HG03139 (cell line): Measurements from ENCODE around the gene AMOT.
A peak's percentile ranks its signal among the peaks of the same experiment; 100 is the strongest.
"Not testable (repeated sequence)": the region's sequence is repeated elsewhere in the genome, so short reads cannot be mapped to it uniquely, and the experiment has no call there.

ENCODE experiments used
- ATAC-seq: cut with Tn5 transposase; IDR thresholded peaks from one replicate; pipeline ENCODE4 v1.9.1; 2021; ENCODE audit not compliant: unreplicated experiment

AMOT gene, protein sequence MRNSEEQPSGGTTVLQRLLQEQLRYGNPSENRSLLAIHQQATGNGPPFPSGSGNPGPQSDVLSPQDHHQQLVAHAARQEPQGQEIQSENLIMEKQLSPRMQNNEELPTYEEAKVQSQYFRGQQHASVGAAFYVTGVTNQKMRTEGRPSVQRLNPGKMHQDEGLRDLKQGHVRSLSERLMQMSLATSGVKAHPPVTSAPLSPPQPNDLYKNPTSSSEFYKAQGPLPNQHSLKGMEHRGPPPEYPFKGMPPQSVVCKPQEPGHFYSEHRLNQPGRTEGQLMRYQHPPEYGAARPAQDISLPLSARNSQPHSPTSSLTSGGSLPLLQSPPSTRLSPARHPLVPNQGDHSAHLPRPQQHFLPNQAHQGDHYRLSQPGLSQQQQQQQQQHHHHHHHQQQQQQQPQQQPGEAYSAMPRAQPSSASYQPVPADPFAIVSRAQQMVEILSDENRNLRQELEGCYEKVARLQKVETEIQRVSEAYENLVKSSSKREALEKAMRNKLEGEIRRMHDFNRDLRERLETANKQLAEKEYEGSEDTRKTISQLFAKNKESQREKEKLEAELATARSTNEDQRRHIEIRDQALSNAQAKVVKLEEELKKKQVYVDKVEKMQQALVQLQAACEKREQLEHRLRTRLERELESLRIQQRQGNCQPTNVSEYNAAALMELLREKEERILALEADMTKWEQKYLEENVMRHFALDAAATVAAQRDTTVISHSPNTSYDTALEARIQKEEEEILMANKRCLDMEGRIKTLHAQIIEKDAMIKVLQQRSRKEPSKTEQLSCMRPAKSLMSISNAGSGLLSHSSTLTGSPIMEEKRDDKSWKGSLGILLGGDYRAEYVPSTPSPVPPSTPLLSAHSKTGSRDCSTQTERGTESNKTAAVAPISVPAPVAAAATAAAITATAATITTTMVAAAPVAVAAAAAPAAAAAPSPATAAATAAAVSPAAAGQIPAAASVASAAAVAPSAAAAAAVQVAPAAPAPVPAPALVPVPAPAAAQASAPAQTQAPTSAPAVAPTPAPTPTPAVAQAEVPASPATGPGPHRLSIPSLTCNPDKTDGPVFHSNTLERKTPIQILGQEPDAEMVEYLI

DNA sequence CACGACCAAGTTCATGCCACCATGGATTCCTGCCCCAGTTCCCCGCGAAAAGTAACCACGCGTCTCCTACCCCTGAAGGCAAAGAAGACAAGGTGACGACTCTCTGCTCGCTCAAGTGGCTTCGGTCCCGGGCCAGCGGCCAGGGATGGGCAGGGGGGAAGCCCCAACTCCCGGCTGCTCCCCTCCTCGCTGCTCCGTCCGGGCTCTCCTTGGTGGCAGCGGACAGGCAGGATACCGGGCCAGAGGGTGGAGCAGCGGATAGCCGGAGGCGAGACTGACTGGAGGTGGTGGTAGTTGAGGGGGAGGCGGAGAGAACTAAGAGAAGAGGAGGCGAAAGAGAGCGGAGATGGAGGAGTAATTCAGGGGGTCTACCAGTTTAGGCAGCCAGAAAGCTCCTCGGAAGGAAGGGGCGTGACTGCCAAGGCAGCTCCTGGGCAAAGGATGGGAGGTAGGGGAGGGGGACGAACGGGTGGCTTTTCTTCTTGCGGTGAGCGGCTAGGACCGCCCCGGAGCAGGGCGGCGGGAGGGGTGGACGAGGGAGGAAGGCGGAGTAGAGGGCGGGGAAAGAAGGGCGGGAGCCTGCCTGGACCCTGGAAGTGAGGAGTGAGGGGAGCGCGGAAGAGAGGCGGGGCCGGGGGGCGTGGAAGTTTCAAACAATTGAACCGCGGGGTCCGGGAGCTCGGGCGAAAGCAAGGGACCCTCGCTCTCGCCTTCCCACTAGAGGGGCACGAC, at the start of gene AMOT:
Gene AMOT, minus strand, starts transcription at position 450 of the 732 bp plus-strand sequence. CDS start 17,705 bp downstream, outside the sequence.
- ATAC-seq: peak; percentile 66

DNA sequence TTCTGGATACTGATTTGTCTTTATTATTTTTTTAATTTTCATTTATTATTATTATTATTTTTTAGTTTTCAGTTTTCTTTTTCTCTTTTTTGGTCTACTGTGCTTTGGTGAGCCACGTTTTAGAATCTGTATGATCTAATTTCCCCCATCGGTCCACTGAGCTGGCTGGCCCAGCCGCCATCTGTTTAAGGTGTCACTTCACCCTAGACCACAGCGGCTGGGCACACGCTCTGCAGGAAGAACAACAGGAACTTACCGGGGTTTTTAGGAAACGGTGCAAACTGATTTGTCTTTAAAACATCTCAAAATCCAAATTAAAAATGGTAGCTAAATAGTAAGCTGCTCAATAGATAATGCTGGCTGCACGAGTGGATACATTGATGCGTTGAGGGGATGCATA, 48.8 kb upstream of the AMOT start:
- peak; percentile 56 for ATAC-seq

- ATAC-seq: no peak
These were observed 48.3 kb upstream of the AMOT start for GRCh38 chrX:112888916-112889315.

GRCh38 chrX:112877771-112878173, 37.1 kb upstream of the AMOT start:
- no peak for ATAC-seq

DNA sequence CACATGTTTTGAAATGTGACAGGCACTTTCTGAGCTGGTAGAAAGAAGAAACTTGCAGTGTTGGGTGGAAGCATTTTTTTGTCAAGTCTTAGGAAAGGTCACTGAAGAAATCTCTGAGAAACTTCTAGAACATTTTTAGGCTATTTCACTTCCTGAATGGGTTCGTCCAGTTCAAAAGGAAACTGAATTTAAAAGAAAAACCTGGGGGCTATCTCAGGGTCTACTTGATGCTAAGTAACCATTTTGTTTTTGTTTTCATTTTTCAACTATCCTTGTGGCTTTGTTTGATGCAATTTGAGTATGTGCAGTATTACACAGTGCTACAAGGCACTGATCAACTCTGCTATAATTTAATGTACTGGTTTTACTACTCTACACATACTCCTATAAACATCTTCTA, 34.0 kb upstream of the AMOT start:
- no peak for ATAC-seq

GRCh38 chrX:112874175-112874574, 33.5 kb upstream of the AMOT start:
- ATAC-seq: no peak

GRCh38 chrX:112868586-112868985, 28.0 kb upstream of the AMOT start:
- no peak for ATAC-seq

DNA sequence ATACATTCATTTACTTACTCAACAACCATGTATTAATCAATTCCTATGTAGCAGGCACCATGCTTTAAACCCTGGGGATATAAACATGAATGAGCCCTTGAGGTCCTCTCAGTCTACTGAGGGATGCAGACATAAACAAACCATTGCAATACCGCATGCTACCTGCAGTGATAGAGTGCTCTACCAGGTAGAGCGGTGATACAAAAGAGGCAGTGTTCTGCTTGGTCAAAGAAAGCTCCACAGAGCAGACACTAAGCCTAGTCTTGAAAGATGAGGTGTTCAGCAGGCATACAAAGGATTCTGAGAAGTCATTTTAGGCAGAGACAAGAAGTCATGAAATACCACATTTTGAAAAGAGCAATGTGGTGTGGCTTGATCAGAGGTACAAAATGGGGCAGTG, 26.9 kb upstream of the AMOT start:
- ATAC-seq: peak; percentile 98

DNA sequence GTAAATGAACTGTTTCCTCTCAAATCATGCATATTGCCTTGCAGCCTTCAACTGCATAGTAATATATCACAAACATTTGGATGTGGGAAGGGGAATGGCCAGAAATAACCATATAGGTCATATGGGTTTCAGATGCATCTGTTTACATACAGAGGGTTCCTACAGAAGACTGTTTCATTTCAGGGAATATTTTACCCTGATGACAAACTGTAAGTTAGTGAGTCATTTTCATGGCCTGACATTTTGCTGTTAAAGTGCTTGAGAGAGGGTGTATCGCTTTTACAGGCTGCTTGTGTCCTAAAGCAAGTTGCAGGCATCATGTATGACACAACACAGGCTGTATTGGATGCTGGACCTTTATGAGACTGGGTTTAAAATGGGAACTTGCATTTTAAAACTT, 25.5 kb upstream of the AMOT start:
- no peak for ATAC-seq

DNA sequence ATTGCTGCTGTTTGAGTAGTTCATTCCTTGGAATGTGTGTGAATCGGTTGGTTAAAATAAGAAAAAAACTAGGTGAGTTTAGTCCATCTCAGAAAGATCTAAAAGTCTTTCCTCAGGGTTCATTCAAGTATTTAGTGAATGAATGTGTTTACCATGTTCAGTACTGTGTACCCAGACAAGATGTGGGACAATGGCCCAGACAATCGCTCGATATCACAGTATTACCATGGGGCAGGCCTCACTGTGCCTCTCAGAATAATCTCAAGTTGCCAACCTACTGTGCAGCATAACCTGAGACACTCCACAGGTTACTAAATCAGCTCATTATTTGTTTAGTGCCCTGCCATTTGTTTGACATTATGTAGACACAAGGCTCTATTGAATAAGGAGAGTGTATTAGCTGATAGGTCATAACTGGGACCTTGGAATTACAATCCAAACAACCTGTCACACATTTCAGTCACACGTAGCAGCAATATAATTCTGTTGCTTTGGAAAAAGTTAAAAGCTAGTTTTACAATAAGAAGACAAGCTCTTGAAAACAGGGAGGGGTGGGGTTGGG, 24.9 kb upstream of the AMOT start:
- no peak for ATAC-seq

DNA sequence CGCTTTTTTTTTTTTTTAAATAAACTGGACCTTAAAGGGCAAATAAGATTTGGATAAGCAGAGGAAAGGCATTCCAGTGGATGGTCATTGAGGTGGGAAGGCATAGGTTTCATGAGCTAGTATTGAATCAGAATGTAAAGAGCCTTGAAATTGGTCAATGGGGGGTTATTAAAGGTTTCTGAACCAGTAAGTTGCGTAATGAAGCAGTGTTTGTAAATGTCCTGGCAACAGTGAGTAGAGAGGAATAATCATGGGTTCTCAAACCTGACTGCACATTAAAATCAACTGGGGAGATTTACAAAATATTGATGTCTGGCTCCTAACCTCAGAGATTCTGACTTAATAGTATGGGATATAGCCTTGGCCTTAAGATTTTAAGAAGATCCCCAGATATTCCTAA, 23.2 kb upstream of the AMOT start:
- no peak for ATAC-seq

DNA sequence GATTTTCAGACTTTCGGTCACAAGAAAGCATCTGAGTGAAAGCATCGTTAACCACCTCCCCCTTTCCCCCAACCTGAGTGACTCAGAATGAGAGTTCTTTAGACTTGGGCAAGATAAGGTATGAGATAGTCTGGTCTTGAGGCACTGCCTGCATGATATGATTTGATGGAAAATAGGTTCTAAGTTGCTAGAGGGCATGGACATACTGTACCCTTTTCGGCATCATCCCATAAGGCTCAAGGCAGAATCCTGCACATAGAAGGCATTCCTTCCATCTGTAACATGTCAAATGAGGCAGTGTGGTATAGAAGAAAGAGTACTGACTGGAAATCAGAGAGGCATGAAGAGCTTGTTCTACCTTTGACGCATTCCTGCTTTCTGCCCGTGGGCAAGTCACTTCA, 16.8 kb upstream of the AMOT start:
- ATAC-seq: no peak

DNA sequence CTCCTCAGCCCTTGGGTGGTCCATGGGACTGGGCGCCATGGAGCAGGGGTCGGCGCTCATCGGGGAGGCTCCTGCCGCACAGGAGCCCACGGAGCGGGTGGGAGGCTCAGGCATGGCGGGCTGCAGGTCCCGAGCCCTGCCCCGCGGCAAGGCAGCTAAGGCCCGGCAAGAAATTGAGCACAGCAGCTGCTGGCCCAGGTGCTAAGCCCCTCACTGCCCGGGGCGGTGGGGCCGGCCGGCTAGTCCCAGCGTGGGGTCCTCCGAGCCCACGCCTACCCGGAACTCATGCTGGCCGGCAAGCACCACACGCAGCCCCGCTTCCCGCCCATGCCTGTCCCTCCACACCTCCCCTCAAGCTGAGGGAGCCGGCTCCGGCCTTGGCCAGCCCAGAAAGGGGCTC, 14.3 kb upstream of the AMOT start:
- not testable (repeated sequence) for ATAC-seq

GRCh38 chrX:112852851-112853250, 12.2 kb upstream of the AMOT start:
- ATAC-seq: no peak

GRCh38 chrX:112851806-112852205, 11.2 kb upstream of the AMOT start:
- ATAC-seq: peak; percentile 44

- ATAC-seq: peak; percentile 81
These were observed 10.6 kb upstream of the AMOT start for GRCh38 chrX:112851161-112851779.

- ATAC-seq: no peak
These were observed 8.4 kb upstream of the AMOT start for GRCh38 chrX:112849016-112849415.

DNA sequence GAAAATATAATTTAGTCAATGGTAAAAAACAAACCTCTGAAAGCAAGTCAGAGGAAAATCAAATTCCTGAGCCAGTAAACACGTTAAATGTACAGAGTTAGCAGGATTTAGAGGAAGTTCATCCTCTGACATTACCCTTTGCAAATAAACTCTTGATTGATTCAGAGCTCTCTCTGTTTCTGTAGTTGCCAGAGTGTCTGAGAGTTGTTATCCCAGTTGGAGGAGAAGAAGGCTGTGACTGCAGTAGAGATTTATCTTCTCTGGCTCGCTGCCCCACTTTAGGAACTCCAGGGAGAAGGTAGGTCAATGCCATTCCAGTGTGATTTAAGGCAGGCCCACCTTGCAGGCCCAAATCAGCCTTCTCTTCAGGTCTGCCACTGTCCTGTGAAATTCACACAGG, 6.2 kb upstream of the AMOT start:
- no peak for ATAC-seq

GRCh38 chrX:112846187-112846586, 5.6 kb upstream of the AMOT start:
- ATAC-seq: no peak

- ATAC-seq: no peak
These were observed 3.6 kb upstream of the AMOT start for GRCh38 chrX:112844250-112844649.
